Aorta (tissue), 5 donors: ENCODE data around the gene ADPGK. TPM values are rescaled to one million over a fixed set of nuclear protein-coding genes. Genes with fewer than 3 reads are reported as not detected.
A peak's percentile ranks its signal among the peaks of the same experiment; 100 is the strongest.

Source experiments
- ATAC-seq: fragments of 200-7000 bp; cut with Tn5 transposase; one replicate; pipeline ENCODE4 v1.9.1; 2022; ENCODE audit warnings: moderate library complexity; ENCODE audit not compliant: low FRiP score
- DNase-seq, 2 donors: peaks; one replicate each; pipeline ENCODE4 v3.0.0-alpha.2; 2020
- H3K27ac ChIP-seq, 2 donors: one replicate each; pipeline ENCODE4 v1.5.1; 2013; ENCODE audit warnings: low read length in 2 of 2, mild to moderate bottlenecking in 2 of 2, moderate library complexity in 2 of 2, control low read depth in 1 of 2, inconsistent platforms in 1 of 2, low read depth in 1 of 2
- H3K27me3 ChIP-seq, 2 donors: one replicate each; pipeline ENCODE4 v1.6.1; 2013; ENCODE audit warnings: control low read depth in 1 of 2, low read length in 1 of 2, mild to moderate bottlenecking in 1 of 2, moderate library complexity in 1 of 2; ENCODE audit not compliant: insufficient read depth in 2 of 2, control insufficient read depth in 1 of 2
- H3K36me3 ChIP-seq, 2 donors: one replicate each; pipeline ENCODE4 v1.6.1; 2013; ENCODE audit warnings: control low read depth in 1 of 2, low read length in 1 of 2, mild to moderate bottlenecking in 1 of 2; ENCODE audit not compliant: insufficient read depth in 2 of 2, control insufficient read depth in 1 of 2
- H3K4me1 ChIP-seq, 2 donors: one replicate each; pipeline ENCODE4 v1.6.1; 2013; ENCODE audit warnings: low read length in 2 of 2, control low read depth in 1 of 2, mild to moderate bottlenecking in 1 of 2, moderate library complexity in 1 of 2; ENCODE audit not compliant: insufficient read depth in 2 of 2, control insufficient read depth in 1 of 2
- H3K4me3 ChIP-seq, 2 donors: one replicate each; pipeline ENCODE4 v1.5.1; 2013; ENCODE audit warnings: low read length in 2 of 2, control low read depth in 1 of 2, mild to moderate bottlenecking in 1 of 2
- H3K9me3 ChIP-seq: one replicate; pipeline ENCODE4 v1.6.1; 2013; ENCODE audit warnings: mild to moderate bottlenecking, low read length; ENCODE audit not compliant: control insufficient read depth
- WGBS, 2 donors: extraction: QIAGEN DNeasy Blood & Tissue Kit; methylation state at CpG; one replicate each; pipeline ENCODE4 v1.1.7; 2013; 5-methylcytosine and 5-hydroxymethylcytosine counted together
- intact Hi-C, 2 donors: fragments of 100-400 bp; cut with DNase I; formaldehyde crosslinking; loops; one replicate each; pipeline versions ENCODE4 v1.14.2 to v1.15.0; 2022
- polyA plus RNA-seq, 2 donors: library from polyadenylated mRNA; stranded (reverse); fragments of 200-250 nt; gene quantifications; one replicate each; pipeline ENCODE4 v1.2.3, GENCODE V29; 2013
- total RNA-seq, 2 donors: library from RNA; stranded (reverse); fragmentation: NEBNext Ultra II Directional; extraction: Animal tissue kit (Norgen Biotek cat#: 25700); gene quantifications; one replicate each; pipeline ENCODE4 v1.2.1, GENCODE V29; 2021
- donor health status: healthy with polysubstance abuse.
- donor health status: Bipolar disorder and iron deficiency.
- donor health status: DM: no; HTN: no; CAD: no.
- donor health status: DM: no; HTN: no; CAD: no.
- donor health status: DM: yes; HTN: yes; CAD: no.

ADPGK gene
- total and polyA plus RNA-seq, 4 donors, result 11.3 to 52.1 (median 39.8) TPM

GRCh38 chr15:72796515-72797337, 13.2 kb upstream of the ADPGK start:
- H3K9me3 ChIP-seq, result no peaks in the 10 kb centered on the region
- DNase-seq (peak; percentile 88 to 89), ATAC-seq (peak; percentile 91)
- H3K36me3 ChIP-seq, result no peaks in the 10 kb centered on the region
- H3K4me1 ChIP-seq, result no peaks in the 10 kb centered on the region
- intact Hi-C loops, result loop anchor here (2.0 to 5.0 kb wide), 2 partner anchors 196 to 284 kb away; no protein-coding TSS in a partner anchor
- H3K27ac ChIP-seq, result no peak overlapping the region
- no peaks in the 10 kb centered on the region for H3K27me3 ChIP-seq
- H3K4me3 ChIP-seq, result peak overlapping the region; percentile 36 to 83
- 7 to 9% methylated on average over 47 to 72 of the region's 72 CpGs for WGBS, 2 donors

DNA sequence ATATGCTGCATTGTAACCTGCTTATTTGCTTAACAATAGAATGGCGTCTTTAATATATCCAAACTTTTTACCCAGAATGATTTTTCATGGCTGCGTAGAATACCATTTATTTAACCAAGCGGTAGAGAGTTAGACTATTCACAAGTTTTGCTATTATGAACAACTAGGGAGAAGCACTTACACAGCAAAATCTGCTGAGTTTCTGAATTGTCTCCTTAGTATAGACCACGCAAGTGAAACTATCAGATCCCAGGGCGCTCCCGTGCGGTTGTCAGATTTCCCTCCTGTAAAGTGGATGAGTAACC, 12.6 kb upstream of the ADPGK start:
- 84% methylated on average over 7 of the region's 7 CpGs for WGBS, 2 donors
- Histone ChIP-seq H3K27me3 (no peaks in the 10 kb centered on the region), H3K4me3 (no peak overlapping the region), H3K27ac (no peak overlapping the region), H3K9me3 (no peaks in the 10 kb centered on the region), H3K4me1 (no peaks in the 10 kb centered on the region), H3K36me3 (no peaks in the 10 kb centered on the region)
- intact Hi-C loops, result loop anchor here (2.0 to 5.0 kb wide), 2 partner anchors 196 to 285 kb away; no protein-coding TSS in a partner anchor
- DNase-seq (no peak), ATAC-seq (no peak)

GRCh38 chr15:72793766-72794660, 10.5 kb upstream of the ADPGK start:
- intact Hi-C loops, result no loop called here
- WGBS, 2 donors, result 47 to 52% methylated on average over 7 of the region's 7 CpGs

DNA sequence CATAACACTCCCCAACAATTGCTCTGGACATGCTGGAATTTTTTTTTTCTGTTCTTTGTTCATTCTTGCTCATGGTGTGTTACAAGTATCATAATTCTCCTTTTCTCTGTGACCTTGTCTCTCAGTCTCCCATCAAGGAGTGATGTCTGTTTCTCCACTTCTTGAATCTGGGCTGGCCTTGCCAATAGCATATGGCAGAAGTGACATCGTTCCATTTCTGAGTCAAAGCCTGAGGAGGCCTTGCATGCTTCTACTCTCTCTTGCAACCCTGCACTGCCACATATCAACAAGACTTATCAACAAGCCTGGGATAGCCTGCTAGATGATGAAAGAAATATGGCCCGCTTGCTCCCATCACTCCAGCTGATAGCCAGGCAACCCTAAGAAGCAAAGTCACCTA, 8.9 kb upstream of the ADPGK start:
- intact Hi-C loops, result no loop called here
- DNase-seq, result no peak
- Histone ChIP-seq H3K4me3 (no peak overlapping the region), H3K4me1 (no peaks in the 10 kb centered on the region), H3K9me3 (no peaks in the 10 kb centered on the region), H3K27ac (no peak overlapping the region), H3K36me3 (no peaks in the 10 kb centered on the region), H3K27me3 (no peaks in the 10 kb centered on the region)
- no peak for ATAC-seq
- WGBS, 2 donors, result 91% methylated on average over 2 of the region's 2 CpGs

More at GRCh38 chr15:72793766-72794660, 10.5 kb upstream of the ADPGK start:
- Histone ChIP-seq H3K27me3 (no peaks in the 10 kb centered on the region), H3K27ac (no peak overlapping the region), H3K9me3 (no peaks in the 10 kb centered on the region), H3K4me1 (no peaks in the 10 kb centered on the region), H3K4me3 (no peak overlapping the region), H3K36me3 (no peaks in the 10 kb centered on the region)
- no peak for DNase-seq
- no peak for ATAC-seq

DNA sequence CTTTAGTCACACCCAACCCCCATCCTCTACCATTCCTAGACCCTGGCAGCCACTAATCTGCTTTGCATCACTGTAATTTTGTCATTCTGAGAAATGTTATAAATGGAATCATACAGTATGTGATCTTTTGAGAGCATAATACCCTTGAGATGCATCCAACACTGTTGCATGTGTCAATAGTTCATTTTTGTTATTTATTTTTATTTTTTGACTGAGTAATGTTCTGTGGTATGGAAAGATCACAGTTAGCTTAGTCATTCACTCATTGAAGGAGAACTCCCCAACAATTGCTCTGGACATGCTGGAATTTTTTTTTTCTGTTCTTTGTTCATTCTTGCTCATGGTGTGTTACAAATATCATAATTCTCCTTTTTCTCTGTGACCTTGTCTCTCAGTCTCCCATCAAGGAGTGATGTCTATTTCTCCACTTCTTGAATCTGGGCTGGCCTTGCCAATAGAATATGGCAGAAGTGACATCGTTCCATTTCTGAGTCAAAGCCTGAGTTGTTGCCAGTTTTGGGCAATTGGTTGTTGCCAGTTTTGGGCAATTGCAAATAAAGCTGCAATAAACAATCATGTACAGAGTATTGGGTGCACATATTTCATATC, 6.8 kb upstream of the ADPGK start:
- intact Hi-C loops, result no loop called here
- no peak overlapping the region for H3K4me3 ChIP-seq
- H3K27ac ChIP-seq, result no peak overlapping the region
- DNase-seq (no peak), ATAC-seq (no peak)
- no peaks in the 10 kb centered on the region for H3K36me3 ChIP-seq
- 41 to 75% methylated on average over 1 of the region's 1 CpG for WGBS, 2 donors
- H3K4me1 ChIP-seq, result peaks cover 0 to 3% of the 10 kb centered on the region in 2 donors
- no peaks in the 10 kb centered on the region for H3K9me3 ChIP-seq
- H3K27me3 ChIP-seq, result no peaks in the 10 kb centered on the region

GRCh38 chr15:72787526-72787925, 4.0 kb upstream of the ADPGK start:
- intact Hi-C loops, result loop anchor here (10.0 kb wide), 2 partner anchors 457 to 487 kb away; no protein-coding TSS in a partner anchor
- Histone ChIP-seq H3K9me3 (no peaks in the 10 kb centered on the region), H3K4me3 (no peak overlapping the region), H3K27ac (no peak overlapping the region), H3K36me3 (no peaks in the 10 kb centered on the region), H3K27me3 (no peaks in the 10 kb centered on the region), H3K4me1 (peaks cover 0 to 3% of the 10 kb centered on the region in 2 donors)
- ATAC-seq, result no peak
- no peak for DNase-seq
- 20 to 22% methylated on average over 1 of the region's 1 CpG for WGBS, 2 donors

DNA sequence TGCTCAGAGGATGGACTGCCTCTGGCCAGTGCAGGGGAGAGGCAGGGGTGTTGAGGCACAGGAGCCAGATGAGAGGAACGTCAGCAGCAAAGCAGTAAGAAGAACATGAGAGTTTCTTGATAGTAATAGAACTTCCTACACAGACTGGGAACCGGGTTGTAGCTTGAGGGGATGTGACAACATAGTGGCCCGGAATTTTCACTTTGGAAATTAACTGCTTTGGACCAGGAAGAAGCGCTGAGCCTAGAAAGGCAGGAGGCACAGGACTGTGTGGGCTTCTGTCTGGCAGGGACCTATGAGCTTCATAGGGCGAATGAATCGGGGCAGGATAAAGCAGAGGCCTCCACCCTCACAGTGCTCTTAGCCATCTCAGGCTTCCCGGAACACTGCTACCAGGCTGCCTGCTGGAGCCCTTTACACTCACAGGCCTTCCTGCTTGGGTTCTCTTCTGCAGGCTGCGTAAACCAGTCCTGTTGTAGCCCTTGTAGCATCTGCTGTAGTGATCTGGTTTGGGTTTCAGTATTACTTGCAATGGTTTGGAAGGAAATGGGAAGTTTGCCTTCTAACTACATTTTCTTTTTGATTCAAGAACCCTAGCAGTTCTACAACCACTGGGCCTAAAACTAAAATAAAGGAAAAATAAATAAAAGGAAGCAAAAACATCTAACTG, 3.3 kb upstream of the ADPGK start:
- no peaks in the 10 kb centered on the region for H3K27me3 ChIP-seq
- H3K9me3 ChIP-seq, result no peaks in the 10 kb centered on the region
- peak overlapping the region in 1 of 2 donors; percentile 48 for H3K27ac ChIP-seq
- H3K4me1 ChIP-seq, result peaks cover 0 to 3% of the 10 kb centered on the region in 2 donors
- H3K4me3 ChIP-seq, result no peak overlapping the region
- H3K36me3 ChIP-seq, result no peaks in the 10 kb centered on the region
- 79% methylated on average over 8 of the region's 8 CpGs for WGBS, 2 donors
- ATAC-seq, result no peak
- intact Hi-C loops, result loop anchor here (10.0 kb wide), 2 partner anchors 458 to 488 kb away; no protein-coding TSS in a partner anchor
- no peak for DNase-seq

- H3K36me3 ChIP-seq, result no peaks in the 10 kb centered on the region
- H3K4me1 ChIP-seq, result peaks cover 0 to 3% of the 10 kb centered on the region in 2 donors
- no peak overlapping the region for H3K4me3 ChIP-seq
- H3K9me3 ChIP-seq, result no peaks in the 10 kb centered on the region
- ATAC-seq, result no peak
- no peak for DNase-seq
- H3K27me3 ChIP-seq, result no peaks in the 10 kb centered on the region
- H3K27ac ChIP-seq, result peak overlapping the region in 1 of 2 donors; percentile 48
- WGBS, 2 donors, result 97 to 98% methylated on average over 4 of the region's 4 CpGs
- intact Hi-C loops, result loop anchor here (10.0 kb wide), 2 partner anchors 459 to 489 kb away; no protein-coding TSS in a partner anchor
These were observed 2.7 kb upstream of the ADPGK start for GRCh38 chr15:72786242-72786641.
